Gastroesophageal sphincter (tissue), 4 donors: ENCODE results near the gene TACC3. TPM values are rescaled to one million over a fixed set of nuclear protein-coding genes. Genes with fewer than 3 reads are reported as not detected.

Experiments
- ATAC-seq: fragments of 150-250 bp; one replicate; pipeline ENCODE4 v1.9.1; 2016; ENCODE audit warnings: mild to moderate bottlenecking, moderate library complexity
- H3K27ac ChIP-seq, 4 donors: fragments of 200-600 bp; sonication (generic) in 3 of 4; 1 replicate in 3 of 4; 2 replicates in 1 of 4; pipeline ENCODE4 v1.5.1; 2016 to 2019
- H3K27me3 ChIP-seq: fragments of 200-600 bp; sonication (generic); one replicate; pipeline ENCODE4 v1.5.1; 2019
- H3K36me3 ChIP-seq, 2 donors: fragments of 200-600 bp; sonication (generic); one replicate each; pipeline ENCODE4 v1.5.1; 2019; ENCODE audit warnings: control low read depth in 1 of 2
- H3K4me1 ChIP-seq, 3 donors: fragments of 200-600 bp; sonication (generic); 1 replicate in 2 of 3; 2 replicates in 1 of 3; pipeline ENCODE4 v1.5.1; 2016 to 2019; ENCODE audit warnings: control low read depth in 2 of 3
- H3K4me3 ChIP-seq, 2 donors: fragments of 200-600 bp; sonication (generic); one replicate each; pipeline ENCODE4 v1.5.1; 2019; ENCODE audit warnings: mild to moderate bottlenecking in 1 of 2, moderate library complexity in 1 of 2
- H3K9me3 ChIP-seq, 3 donors: fragments of 200-600 bp; sonication (generic); one replicate each; pipeline ENCODE4 v1.5.1; 2017 to 2019; ENCODE audit warnings: control low read depth in 2 of 3
- EP300 ChIP-seq: sonication (generic); formaldehyde crosslinking; IDR thresholded peaks from one replicate; pipeline ENCODE4 v1.6.1; 2017; ENCODE audit warnings: antibody characterized with exemption, mild to moderate bottlenecking
- POLR2A ChIP-seq, 2 donors: fragments of 450-650 bp; IDR thresholded peaks; one replicate each; pipeline ENCODE4 v1.6.1; 2017; ENCODE audit warnings: antibody characterized with exemption in 2 of 2, mild to moderate bottlenecking in 2 of 2, moderate library complexity in 1 of 2
- POLR2AphosphoS5 ChIP-seq: sonication (generic); formaldehyde crosslinking; IDR thresholded peaks from one replicate; pipeline ENCODE4 v1.6.1; 2017; ENCODE audit warnings: antibody characterized with exemption
- WGBS, 2 donors: methylation state at CpG; one replicate each; pipeline ENCODE4 v1.1.5; 2018; ENCODE audit warnings: low coverage in 1 of 2; 5-methylcytosine and 5-hydroxymethylcytosine counted together
- total RNA-seq, 4 donors: library from RNA; depleted of rRNA; stranded (reverse); fragments of >200 nt; gene quantifications; one replicate each; pipeline ENCODE4 v1.1.0, GENCODE V29; 2016
- TF ChIP-seq, protein P1 (sequence below), 4 experiments: fragments of 200-600 bp in 2 of 4; fragments of 450-650 bp in 2 of 4; sonication (generic) in 1 of 4; IDR thresholded peaks; one replicate each; pipeline ENCODE4 v1.5.1; 2017 to 2019; ENCODE audit warnings: antibody characterized with exemption in 4 of 4, mild to moderate bottlenecking in 2 of 4, moderate library complexity in 2 of 4

TACC3 gene
- total RNA-seq, 4 donors from 2014 or later, result 6.0 to 8.2 (median 7.1) TPM

DNA sequence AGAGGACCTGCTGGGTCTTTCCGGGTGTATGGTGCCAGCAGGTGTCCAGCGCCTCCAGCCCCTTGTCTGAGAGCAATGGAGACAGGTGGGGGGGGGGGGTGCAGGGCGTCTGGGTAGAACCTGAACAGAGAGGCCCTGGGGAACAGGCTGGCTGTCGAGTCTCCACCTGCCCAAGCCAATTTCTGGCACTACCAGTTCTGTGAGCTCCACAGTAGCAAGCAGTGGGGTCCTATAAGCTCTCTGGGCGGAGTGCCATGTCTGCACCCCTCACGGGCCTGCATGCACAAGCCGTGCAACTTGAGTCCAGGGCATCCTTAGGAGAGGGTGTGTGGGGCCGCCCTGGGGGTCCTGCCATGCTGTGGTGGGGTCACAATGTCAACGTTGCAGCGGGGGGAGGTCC lies 61.7 kb downstream of the TACC3 start:
- peaks cover 28% of the 10 kb centered on the region for H3K27me3 ChIP-seq
- no peak overlapping the region for H3K4me3 ChIP-seq
- H3K4me1 ChIP-seq, result peaks cover 0 to 5% (median 0%) of the 10 kb centered on the region in 3 donors
- TF ChIP-seq, protein P1, sequence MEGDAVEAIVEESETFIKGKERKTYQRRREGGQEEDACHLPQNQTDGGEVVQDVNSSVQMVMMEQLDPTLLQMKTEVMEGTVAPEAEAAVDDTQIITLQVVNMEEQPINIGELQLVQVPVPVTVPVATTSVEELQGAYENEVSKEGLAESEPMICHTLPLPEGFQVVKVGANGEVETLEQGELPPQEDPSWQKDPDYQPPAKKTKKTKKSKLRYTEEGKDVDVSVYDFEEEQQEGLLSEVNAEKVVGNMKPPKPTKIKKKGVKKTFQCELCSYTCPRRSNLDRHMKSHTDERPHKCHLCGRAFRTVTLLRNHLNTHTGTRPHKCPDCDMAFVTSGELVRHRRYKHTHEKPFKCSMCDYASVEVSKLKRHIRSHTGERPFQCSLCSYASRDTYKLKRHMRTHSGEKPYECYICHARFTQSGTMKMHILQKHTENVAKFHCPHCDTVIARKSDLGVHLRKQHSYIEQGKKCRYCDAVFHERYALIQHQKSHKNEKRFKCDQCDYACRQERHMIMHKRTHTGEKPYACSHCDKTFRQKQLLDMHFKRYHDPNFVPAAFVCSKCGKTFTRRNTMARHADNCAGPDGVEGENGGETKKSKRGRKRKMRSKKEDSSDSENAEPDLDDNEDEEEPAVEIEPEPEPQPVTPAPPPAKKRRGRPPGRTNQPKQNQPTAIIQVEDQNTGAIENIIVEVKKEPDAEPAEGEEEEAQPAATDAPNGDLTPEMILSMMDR (IDR thresholded peaks at IDR 0.05), result no peak
- TF ChIP-seq EP300 (no peak), POLR2AphosphoS5 (no peak), POLR2A (IDR thresholded peaks at IDR 0.05) (no peak)
- no peaks in the 10 kb centered on the region for H3K36me3 ChIP-seq
- WGBS, 2 donors, result 81% methylated on average over 3 of the region's 10 CpGs; no CpG with 5 or more reads in 1 of the 2 donors
- no peak for ATAC-seq
- H3K9me3 ChIP-seq, result no peaks in the 10 kb centered on the region
- H3K27ac ChIP-seq, result no peak overlapping the region

DNA sequence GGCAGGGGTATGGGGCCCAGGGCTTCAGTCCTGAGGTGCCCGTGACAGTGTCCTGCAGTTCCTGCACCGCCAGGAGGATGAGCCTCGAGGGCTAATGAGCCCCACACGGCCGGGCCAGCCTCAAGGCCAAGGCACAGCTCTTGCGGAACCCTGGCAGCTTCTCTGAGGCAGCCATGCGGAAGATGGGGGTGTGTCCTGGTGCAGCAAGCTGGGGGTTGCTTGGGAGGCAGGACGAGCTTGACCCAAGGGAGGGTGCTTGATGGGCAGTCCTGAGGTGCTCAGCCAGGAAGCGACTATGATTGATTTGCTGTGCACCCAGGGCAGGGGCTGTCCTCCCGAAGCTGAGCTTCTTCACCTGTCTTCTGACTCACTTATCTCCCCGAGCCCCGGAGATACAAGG lies 62.6 kb downstream of the TACC3 start:
- no peak overlapping the region for H3K4me3 ChIP-seq
- ATAC-seq, result no peak
- no peak overlapping the region for H3K27ac ChIP-seq
- WGBS, 2 donors, result 60% methylated on average over 1 of the region's 12 CpGs; no CpG with 5 or more reads in 1 of the 2 donors
- H3K36me3 ChIP-seq, result no peaks in the 10 kb centered on the region
- H3K4me1 ChIP-seq, result peaks cover 0 to 9% (median 0%) of the 10 kb centered on the region in 3 donors
- H3K27me3 ChIP-seq, result peaks cover 19% of the 10 kb centered on the region
- H3K9me3 ChIP-seq, result no peaks in the 10 kb centered on the region
- TF ChIP-seq POLR2AphosphoS5 (no peak), EP300 (no peak), POLR2A (IDR thresholded peaks at IDR 0.05) (no peak)
- TF ChIP-seq, protein P1 (IDR thresholded peaks at IDR 0.05), result no peak

DNA sequence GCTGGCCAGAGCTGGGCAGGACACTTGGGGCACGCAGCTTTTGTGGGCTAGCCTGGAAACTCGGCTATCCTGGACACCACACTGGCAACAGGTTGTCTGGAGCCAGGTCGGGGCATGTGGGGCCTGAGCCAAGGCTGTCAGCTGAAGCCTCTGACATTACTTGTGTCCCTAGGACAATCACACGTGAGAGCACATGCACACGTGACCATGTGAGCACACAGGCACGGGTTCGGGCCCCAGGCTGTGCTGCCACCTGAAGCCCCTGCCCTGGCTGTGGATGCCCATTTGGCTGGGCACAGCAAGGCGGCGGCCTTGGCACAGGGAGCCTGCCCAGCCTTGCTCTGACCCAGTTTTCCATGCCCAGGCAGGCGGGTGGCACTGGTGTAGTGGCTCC lies 63.1 kb downstream of the TACC3 start:
- Histone ChIP-seq H3K4me3 (no peak overlapping the region), H3K27ac (no peak overlapping the region), H3K9me3 (no peaks in the 10 kb centered on the region), H3K36me3 (no peaks in the 10 kb centered on the region), H3K27me3 (peaks cover 16% of the 10 kb centered on the region), H3K4me1 (peaks cover 0 to 9% (median 0%) of the 10 kb centered on the region in 3 donors)
- TF ChIP-seq POLR2A (IDR thresholded peaks at IDR 0.05) (no peak), EP300 (no peak), POLR2AphosphoS5 (no peak)
- TF ChIP-seq, protein P1 (IDR thresholded peaks at IDR 0.05), result no peak
- ATAC-seq, result no peak
- WGBS, 2 donors, result no CpG with 5 or more reads among the region's 10 CpGs

DNA sequence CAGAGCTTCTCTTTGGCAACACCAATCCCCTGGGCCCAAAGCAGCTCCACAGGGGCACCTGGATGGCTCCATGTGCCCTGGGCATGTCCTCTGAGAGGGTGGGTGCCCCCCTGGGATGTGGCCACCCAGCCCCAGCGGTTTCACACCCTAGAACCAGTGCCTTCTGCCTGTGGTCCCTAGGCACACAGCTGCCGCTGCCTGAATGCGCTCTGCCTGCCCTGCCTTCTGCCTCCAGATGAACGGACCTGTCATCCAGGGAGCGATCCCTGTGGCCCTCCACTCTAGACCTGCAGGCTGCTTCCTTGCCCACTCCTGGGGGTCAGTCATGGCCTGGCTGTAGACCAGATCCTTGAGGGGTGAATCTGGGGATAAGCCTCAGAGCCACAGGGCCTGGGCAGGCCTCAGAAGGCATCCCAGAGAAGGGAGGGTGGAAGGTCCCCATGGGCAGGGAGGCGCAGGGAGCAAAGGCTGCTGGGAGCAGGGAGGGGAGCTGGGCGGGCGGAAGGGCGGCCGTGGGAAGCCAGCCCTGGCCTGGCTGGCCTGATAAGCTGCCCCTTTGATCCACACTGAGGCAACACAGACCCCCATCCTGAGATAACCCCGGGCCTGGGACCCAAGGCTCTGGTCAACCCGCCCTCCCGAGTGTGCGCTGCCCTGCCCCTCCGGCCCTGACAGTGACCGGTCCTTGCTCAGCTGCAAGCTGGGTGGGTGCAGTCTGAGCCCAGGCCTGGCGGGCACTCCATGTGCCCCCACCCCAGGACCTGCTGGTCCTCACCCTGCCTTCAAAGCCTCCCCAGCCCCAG lies 63.7 kb downstream of the TACC3 start:
- ATAC-seq, result no peak
- 46% methylated on average over 4 of the region's 17 CpGs; no CpG with 5 or more reads in 1 of the 2 donors for WGBS, 2 donors
- Histone ChIP-seq H3K4me1 (peaks cover 0 to 9% (median 0%) of the 10 kb centered on the region in 3 donors), H3K36me3 (no peaks in the 10 kb centered on the region), H3K27me3 (peaks cover 11% of the 10 kb centered on the region), H3K27ac (no peak overlapping the region), H3K4me3 (no peak overlapping the region), H3K9me3 (no peaks in the 10 kb centered on the region)
- TF ChIP-seq POLR2A (IDR thresholded peaks at IDR 0.05), result no peak
- no peak for TF ChIP-seq EP300
- TF ChIP-seq, protein P1 (IDR thresholded peaks at IDR 0.05), result no peak
- no peak for TF ChIP-seq POLR2AphosphoS5

DNA sequence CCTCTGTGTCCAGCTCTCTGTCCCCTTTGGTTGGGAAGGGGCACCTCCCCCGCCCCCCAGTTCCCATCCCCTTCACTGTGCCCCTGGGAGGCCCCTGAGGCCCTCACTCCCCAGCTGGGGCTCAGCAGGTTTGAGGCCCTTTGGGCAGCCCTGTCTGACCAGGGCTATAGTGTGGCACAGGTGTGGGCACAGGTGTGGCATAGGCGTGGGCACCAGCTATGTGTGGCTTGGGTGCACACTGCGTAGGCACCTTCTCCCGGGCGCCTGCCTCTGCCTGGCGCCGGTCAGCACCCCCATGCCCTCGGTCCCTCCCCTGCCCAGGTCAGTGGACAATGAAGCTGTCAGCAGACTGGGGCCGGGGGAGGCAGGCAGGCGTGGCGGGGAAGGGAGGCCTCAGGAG lies 64.3 kb downstream of the TACC3 start:
- Histone ChIP-seq H3K27me3 (peaks cover 11% of the 10 kb centered on the region), H3K4me3 (no peak overlapping the region), H3K9me3 (no peaks in the 10 kb centered on the region), H3K36me3 (no peaks in the 10 kb centered on the region), H3K27ac (no peak overlapping the region), H3K4me1 (peaks cover 0 to 9% (median 0%) of the 10 kb centered on the region in 3 donors)
- ATAC-seq, result no peak
- WGBS, 2 donors, result no CpG with 5 or more reads among the region's 11 CpGs
- TF ChIP-seq POLR2AphosphoS5, result no peak
